IPS DF 4.7 (cell line): ENCODE data around the gene CDH1.
"Not testable (repeated sequence)": the region's sequence is repeated elsewhere in the genome, so short reads cannot be mapped to it uniquely, and the experiment has no call there.

ENCODE experiments used
- DNase-seq: peaks from one replicate; pipeline ENCODE4 v3.0.0-alpha.2; 2013; ENCODE audit warnings: low spot score; ENCODE audit errors: extremely low read depth

CDH1 gene

DNA sequence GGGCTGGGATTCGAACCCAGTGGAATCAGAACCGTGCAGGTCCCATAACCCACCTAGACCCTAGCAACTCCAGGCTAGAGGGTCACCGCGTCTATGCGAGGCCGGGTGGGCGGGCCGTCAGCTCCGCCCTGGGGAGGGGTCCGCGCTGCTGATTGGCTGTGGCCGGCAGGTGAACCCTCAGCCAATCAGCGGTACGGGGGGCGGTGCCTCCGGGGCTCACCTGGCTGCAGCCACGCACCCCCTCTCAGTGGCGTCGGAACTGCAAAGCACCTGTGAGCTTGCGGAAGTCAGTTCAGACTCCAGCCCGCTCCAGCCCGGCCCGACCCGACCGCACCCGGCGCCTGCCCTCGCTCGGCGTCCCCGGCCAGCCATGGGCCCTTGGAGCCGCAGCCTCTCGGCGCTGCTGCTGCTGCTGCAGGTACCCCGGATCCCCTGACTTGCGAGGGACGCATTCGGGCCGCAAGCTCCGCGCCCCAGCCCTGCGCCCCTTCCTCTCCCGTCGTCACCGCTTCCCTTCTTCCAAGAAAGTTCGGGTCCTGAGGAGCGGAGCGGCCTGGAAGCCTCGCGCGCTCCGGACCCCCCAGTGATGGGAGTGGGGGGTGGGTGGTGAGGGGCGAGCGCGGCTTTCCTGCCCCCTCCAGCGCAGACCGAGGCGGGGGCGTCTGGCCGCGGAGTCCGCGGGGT, at the start of gene CDH1:
TSS of gene CDH1 (plus strand) at position 247 of the 684 bp plus-strand sequence. CDS start at position 371, 124 bp downstream.
- peak; percentile 78 for DNase-seq

DNA sequence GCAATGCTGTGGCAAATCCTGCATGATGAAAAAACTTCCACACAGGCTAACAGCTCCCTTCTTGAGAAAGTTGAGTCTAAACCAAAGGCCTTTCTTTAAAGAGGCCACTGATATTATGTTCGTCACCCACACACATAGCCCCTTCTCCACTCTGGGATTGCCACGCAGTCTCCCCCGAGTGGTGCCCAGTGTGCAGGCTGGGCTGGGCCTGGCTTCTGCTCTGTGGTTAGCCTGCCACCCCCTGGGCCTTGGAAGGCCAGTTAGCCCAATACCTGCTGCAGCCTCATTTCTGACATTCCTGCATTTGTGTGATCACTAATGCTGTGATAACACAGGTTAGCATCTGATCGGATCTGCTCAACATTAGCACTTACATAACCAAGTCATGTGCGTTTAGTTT, 47.2 kb upstream of the CDH1 start:
- DNase-seq = no peak

DNA sequence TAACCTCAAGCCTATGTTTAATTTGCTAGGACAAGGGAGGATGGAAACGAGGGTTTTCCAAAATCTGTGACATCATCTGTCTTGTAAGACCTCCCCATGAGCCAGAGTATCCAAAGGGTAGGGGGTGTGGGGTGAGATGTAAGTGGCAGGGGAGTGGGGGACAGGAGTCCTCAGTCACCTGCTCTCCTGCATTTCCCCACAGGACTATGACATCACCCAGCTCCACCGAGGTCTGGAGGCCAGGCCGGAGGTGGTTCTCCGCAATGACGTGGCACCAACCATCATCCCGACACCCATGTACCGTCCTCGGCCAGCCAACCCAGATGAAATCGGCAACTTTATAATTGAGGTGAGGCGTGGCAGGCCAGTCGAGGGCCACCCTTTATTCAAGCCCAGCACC, 41.5 kb upstream of the CDH1 start:
- no peak for DNase-seq

- no peak for DNase-seq
Measured at GRCh38 chr16:68696514-68696913, 40.6 kb upstream of the CDH1 start.

DNA sequence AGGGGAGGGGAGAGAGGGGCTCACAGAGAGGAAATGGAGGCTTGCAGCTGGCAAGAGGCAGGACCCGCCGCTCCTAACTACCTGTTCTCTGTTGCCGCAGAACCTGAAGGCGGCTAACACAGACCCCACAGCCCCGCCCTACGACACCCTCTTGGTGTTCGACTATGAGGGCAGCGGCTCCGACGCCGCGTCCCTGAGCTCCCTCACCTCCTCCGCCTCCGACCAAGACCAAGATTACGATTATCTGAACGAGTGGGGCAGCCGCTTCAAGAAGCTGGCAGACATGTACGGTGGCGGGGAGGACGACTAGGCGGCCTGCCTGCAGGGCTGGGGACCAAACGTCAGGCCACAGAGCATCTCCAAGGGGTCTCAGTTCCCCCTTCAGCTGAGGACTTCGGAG, 39.0 kb upstream of the CDH1 start:
- DNase-seq = no peak

- no peak for DNase-seq
Measured at GRCh38 chr16:68700120-68700519, 37.0 kb upstream of the CDH1 start.

- DNase-seq = no peak
Measured at GRCh38 chr16:68700831-68701230, 36.3 kb upstream of the CDH1 start.

- peak; percentile 86 for DNase-seq
Measured at GRCh38 chr16:68704232-68704867, 32.7 kb upstream of the CDH1 start.

DNA sequence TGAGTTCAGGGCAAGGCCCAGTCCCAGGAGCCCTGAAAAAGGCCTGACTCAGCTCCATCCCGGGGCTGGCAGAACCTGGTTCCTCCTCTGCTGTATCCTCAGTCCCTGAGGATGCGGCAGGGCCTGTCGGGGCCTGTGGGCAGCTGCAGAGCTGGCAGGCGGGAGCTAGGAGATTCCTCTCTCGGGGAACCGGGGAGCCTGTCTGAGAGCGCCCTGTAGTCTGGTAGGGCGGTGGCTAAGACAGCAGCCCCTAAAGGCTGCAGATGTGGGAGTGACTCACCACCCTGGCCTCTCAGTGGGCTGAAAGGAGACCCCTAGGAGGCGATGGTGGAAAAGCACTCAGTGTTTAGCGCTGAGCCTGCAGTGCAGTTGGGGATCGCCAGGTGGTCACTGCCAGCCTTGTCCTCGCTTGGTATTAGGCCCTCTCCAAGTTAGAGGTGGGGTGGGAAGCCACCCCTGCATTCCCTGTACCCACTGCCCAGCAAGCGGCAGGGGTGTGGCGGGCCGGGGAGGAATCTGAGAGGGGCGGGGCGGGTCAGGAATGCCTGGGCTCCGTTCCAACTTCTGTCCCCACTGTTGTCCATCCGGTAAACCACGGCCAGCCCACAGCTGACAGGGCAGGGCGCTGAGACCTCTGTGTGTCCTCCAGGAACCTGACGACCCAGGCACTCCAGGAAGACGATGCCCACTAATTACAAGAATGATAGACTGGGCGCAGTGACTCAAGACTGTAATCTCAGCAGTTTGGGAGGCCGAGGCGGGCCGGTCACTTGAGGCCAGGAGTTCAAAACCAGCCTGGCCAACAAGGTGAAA, 29.5 kb upstream of the CDH1 start:
- DNase-seq = peak; percentile 64

DNA sequence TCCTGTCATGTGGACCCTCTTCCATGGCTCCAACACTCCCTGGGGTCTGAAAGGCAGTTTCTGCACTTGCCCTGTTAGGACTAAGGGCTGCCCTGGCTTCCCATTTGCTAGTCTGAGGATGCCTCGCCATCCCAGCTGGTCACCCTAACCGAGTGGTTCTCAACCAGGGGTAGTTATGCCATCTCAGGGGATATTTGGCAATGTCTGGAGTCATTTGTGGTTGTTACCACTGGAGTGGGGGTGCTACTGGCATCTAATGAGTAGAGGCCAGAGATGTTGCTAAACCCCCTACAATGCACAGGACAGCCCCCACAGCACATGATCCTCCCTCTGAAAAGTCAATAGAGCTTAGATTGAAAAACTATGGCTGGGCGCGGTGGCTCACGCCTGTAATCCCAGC, 26.9 kb upstream of the CDH1 start:
- no peak for DNase-seq

GRCh38 chr16:68711421-68712139, 25.5 kb upstream of the CDH1 start:
- no peak for DNase-seq

DNA sequence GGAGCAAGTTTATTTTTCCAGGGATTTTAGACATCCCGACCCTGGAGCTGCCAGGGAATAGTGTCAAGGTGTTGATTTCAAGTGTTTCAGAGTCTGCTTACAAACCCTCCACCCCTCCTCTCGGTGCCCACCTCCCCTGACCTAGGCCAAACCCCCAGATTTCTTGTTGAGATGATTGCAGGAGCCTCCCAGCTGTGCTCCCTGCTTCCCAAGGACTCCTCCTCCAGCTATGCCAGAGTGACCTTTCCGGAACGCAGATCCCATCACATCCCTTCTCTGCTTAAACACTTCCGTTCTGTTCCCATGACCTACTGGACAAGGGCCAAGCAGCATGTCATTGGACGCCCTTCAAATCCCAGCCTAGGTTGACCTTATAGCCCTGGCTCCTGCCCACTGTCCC, 23.7 kb upstream of the CDH1 start:
- no peak for DNase-seq

DNA sequence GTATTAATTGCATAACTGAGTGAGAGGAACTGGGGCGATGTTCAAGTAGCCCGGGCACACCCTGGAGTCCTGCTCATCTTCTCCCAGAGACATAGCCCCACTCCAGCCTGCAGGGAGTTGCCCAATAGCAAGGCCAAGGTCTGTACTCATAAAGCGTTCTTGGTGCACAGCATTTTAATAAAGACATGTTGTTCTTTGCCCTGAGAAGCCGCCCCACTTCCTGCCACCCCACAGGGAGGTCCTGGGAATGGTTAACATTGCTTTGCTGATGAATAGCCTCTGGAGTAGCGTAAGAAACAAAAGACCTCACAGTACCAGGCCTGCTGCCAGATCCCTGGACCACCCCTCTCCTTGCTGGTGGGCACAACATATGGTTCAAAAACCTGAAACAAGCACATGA, 21.6 kb upstream of the CDH1 start:
- DNase-seq = no peak

- DNase-seq = not testable (repeated sequence)
Measured at GRCh38 chr16:68716516-68716915, 20.6 kb upstream of the CDH1 start.

DNA sequence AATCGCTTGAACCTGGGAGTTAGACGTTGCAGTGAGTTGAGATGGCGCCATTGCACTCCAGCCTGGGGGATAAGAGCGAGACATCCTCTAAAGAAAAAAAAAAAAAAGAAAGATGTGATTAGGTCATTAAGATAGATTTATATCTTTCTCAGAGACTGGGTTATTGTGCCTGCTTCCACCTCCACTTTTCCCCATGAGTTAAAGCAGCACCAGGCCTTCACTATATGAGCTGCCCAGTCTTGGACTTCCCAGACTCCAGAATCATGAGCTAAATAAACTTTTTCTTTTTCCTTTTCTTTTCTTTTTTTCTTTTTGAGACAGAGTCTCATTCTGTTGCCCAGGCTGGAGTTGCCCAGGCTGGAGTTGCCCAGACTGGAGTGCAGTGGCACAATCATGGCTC, 19.4 kb upstream of the CDH1 start:
- DNase-seq = no peak

- DNase-seq = no peak
Measured at GRCh38 chr16:68718590-68718989, 18.5 kb upstream of the CDH1 start.

DNA sequence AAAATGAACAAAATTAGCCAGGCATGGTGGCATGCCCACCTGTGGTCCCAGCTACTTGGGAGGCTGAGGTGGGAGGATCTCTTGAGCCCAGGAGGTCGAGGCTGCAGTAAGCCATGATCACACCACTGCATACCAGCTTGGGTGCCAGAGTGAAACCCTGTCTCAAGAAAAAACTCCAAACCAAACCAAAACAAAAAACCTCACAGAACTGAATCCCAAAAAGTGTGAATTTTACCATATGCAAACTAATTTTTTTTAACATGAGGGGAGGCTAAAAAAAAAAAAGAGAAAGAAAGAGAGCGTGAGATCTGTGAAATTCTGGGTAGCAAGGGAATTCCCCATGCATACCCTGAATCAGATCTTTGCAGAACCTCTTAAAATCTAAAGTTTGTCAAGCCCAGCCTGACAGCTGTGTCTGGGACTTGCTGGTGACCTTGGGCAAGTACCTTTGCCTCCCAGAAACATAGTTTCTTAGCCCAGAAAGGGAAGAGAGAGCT, 17.1 kb upstream of the CDH1 start:
- no peak for DNase-seq

DNA sequence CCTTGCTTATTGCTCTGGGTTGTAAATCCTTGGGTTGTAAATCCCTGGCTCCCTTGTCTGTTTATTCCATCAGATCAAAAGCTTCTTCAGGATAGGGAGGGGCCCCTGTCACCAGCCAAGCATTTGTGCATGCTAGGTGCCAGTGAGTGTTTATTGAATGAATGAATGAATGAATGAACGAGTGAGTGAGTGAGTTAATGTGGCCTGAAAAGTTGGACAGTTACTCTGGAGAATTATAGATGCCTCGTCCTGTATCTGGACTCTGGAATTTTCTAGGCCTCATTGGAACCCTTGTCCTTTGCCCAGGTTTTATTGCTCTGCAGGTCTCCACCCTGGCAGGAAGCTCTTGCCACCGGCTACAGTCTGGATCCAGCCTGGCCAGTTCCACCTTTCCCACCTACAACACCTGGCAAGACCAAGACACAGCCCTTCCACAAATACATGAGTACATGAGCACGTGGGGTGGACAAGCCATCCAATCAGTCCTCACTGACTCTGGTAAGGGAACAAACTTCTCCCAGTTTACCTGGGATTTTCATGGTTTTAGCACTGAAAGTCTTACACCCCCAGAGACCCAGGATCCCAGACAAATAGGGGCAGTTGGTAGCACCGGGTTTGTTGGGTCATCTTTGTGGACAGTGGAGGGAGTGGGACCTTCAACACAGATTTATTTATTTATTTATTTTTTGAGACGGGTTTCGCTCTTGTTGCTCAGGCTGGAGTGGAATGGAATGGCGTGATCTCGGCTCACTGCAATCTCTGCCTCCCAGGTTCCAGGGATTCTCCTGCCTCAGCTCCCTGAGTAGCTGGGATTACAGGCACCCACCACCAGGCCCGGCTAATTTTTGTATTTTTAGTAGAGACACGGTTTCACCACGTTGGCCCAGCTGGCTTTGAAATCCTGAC, 14.7 kb upstream of the CDH1 start:
- DNase-seq = no peak

DNA sequence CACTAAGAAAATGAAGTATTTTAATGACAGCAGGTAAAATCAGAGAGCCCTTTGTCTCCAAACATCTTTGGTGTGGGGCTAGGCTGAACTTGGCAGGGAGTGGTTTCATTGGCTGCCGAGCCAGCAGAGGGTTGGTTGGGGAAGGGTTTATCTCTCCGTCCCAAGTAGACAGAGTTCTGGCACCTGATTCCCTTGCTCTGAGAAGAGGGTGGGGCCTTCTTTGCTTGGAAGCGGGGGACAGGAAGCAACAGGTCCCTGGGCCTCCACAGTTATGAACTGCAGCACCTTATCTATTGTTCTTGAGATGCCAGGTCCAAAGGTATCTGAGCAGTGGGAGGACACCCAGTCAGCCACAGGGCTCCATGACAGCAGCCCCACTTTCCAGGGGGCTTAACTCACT, 12.3 kb upstream of the CDH1 start:
- no peak for DNase-seq

- no peak for DNase-seq
Measured at GRCh38 chr16:68728523-68728922, 8.6 kb upstream of the CDH1 start.

- no peak for DNase-seq
Measured at GRCh38 chr16:68731637-68732036, 5.5 kb upstream of the CDH1 start.
